PC-3 (cell line): ENCODE measurements around the gene UGT1A4.

Experiments used
- CTCF ChIP-seq: fragments of 300-600 bp; sonication (generic); conservative IDR thresholded peaks from 2 replicates; pipeline ENCODE4 v1.5.1; 2017; ENCODE audit warnings: antibody characterized with exemption, low read depth, mild to moderate bottlenecking, low read length
- EZH2 ChIP-seq: fragments of 300-600 bp; sonication (generic); IDR thresholded peaks from one replicate; pipeline ENCODE4 v1.6.1; 2017; ENCODE audit warnings: antibody characterized with exemption, mild to moderate bottlenecking, low read length; ENCODE audit not compliant: unreplicated experiment

GRCh38 chr2:233674314-233674713, 44.2 kb upstream of the UGT1A4 start:
- no peak for TF ChIP-seq CTCF
- no peak for TF ChIP-seq EZH2
